Sigmoid colon (tissue), 4 donors: ENCODE data around the gene HMGN3.

ENCODE experiments used
- CTCF ChIP-seq, 4 experiments: fragments of 450-650 bp in 3 of 4; fragments of 200-600 bp in 1 of 4; IDR thresholded peaks; one replicate each; pipeline ENCODE4 v1.5.1; 2016 to 2019; ENCODE audit warnings: antibody characterized with exemption in 4 of 4, mild to moderate bottlenecking in 3 of 4, moderate library complexity in 2 of 4
- EP300 ChIP-seq, 4 donors: sonication (generic); formaldehyde crosslinking; IDR thresholded peaks; one replicate each; pipeline ENCODE4 v1.6.1; 2017; ENCODE audit warnings: antibody characterized with exemption in 4 of 4
- POLR2A ChIP-seq, 2 donors: fragments of 450-650 bp; IDR thresholded peaks; one replicate each; pipeline ENCODE4 v1.6.1; 2016; ENCODE audit warnings: antibody characterized with exemption in 2 of 2, mild to moderate bottlenecking in 2 of 2, moderate library complexity in 2 of 2
- POLR2AphosphoS5 ChIP-seq, 4 donors: sonication (generic); formaldehyde crosslinking; IDR thresholded peaks; one replicate each; pipeline ENCODE4 v1.6.1; 2017; ENCODE audit warnings: antibody characterized with exemption in 4 of 4

- no peak for TF ChIP-seq POLR2A (IDR thresholded peaks at IDR 0.05)
- no peak for TF ChIP-seq CTCF (IDR thresholded peaks at IDR 0.05)
- no peak for TF ChIP-seq POLR2AphosphoS5 (IDR thresholded peaks at IDR 0.05)
- no peak for TF ChIP-seq EP300 (IDR thresholded peaks at IDR 0.05)
Measured at GRCh38 chr6:79260772-79261171, 26.3 kb upstream of the HMGN3 start.
